Measurements from ENCODE around the gene POLDIP3.

Gene POLDIP3, protein sequence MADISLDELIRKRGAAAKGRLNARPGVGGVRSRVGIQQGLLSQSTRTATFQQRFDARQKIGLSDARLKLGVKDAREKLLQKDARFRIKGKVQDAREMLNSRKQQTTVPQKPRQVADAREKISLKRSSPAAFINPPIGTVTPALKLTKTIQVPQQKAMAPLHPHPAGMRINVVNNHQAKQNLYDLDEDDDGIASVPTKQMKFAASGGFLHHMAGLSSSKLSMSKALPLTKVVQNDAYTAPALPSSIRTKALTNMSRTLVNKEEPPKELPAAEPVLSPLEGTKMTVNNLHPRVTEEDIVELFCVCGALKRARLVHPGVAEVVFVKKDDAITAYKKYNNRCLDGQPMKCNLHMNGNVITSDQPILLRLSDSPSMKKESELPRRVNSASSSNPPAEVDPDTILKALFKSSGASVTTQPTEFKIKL

DNA sequence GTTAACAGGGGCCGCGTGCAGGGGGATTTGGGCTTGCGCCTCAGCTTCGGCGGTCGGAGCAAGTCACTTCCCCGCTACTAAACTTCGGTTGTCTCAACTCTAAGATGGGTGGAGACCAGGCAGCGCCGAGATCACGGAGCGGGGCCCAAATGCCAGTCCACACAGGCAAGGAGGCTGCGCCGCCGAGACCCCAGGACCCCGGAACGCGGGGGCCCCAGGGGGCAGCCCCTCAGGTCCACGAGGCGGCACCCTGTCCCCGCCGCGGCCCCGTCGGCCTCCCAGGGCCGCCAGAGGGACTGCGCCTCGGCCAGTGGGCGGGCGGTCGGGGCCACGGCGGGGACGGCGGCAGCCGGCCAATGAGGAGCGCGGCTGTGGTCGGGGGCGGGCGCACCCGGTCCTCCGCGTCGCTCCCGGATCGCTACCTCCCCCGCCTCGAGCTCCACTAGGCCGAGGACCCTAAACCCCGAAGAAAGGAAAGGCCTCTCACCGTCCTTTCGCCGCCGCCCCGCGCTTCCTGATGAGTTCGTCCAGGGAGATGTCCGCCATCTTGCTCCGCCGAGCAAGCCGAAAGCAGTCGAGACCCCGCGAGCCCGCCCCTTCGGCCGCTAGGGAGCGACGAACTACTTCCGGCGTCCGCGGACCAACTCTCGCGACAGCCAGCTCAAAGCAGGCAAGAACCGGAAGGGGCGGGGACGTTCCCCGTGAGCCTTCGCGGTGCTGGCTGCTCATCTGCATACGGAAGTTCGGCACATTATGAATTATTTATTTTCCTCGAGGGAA lies at the start of gene POLDIP3:
TSS of gene POLDIP3 (minus strand) at position 572 of the 780 bp plus-strand sequence. CDS start at position 546, 26 bp downstream.
- peak; percentile 60 to 63 for ATAC-seq

DNA sequence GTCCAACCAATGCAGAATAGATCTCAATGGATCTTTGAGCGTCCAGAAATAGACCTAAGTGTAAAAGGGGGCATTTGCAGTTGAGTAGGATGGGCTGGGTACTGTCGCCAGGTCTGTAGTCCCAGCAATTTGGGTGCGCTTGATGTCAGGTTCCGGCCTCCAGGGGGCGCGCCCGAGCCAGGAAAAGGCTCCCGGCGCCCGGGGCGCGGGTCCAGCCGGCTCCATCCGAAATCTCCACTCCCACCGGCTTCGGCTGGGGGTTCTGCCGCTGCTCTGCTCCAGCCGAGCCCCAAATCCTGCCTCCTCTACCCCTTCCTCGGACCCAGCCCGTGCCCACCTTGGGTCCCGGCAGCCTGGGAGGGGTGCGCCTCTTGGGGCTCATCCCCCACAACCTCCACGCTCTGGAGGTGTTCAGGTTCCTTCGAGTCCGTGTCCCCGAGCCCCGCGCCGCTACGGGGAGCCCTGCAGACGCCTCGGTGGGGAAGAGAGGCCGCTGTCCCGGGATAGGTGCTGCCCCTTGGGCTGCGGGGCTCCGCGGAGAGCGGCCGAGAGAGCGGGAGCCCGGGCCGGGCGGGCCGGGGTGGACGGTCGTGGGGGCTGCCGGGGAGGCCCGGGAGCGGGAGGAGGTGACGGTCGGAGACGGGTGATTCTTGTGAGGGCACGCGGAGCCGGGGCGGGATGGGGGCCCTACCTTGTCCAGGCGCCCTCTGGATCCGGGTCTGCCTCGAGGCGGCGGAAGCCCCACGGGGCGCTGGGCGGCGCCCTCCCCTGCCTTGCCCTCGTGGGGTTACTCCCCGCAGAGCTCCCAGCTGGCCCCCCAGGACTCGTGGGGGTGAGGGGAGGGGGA lies 47.5 kb upstream of the POLDIP3 start:
- peak; percentile 76 to 80 for ATAC-seq

DNA sequence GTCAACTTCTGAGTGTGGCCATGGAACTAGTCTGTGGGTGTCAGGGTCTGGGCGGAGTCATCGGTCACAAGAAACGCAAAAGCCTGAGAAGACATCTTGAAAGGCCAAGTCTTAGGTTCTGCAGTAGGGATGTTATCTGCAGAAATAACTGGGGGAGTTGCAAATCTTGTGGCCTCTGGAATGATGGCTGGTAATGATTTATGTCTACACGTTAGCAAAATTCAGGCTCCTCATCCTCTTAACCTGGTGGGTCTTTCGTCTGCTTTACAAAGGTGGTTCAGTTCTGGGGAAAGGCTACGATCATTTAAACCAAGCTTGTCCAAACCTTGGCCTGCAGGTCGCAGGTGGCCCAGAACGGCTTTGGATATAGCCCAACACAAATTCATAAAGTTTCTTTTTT lies 41.9 kb upstream of the POLDIP3 start:
- ATAC-seq: no peak

DNA sequence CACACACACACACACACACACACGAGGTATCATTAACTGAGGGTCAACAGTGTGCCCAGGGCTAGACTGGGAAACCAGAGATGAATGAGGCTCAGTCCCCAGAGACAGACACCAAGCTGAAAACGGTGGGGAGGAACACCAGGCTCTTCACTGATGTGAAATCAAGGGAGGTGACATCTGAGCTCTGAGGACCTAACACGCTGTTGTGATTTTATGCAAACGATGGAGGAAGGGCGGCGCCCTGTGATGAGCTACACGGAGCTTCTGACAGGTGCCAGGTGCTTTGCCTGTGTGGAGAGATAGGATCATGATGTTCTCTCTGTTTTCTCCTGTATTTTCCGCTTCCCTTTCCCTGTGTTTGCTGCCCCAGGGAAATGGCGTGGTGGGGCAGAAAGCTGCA lies 41.0 kb upstream of the POLDIP3 start:
- peak in 1 of 2 donors; percentile 24 for ATAC-seq

DNA sequence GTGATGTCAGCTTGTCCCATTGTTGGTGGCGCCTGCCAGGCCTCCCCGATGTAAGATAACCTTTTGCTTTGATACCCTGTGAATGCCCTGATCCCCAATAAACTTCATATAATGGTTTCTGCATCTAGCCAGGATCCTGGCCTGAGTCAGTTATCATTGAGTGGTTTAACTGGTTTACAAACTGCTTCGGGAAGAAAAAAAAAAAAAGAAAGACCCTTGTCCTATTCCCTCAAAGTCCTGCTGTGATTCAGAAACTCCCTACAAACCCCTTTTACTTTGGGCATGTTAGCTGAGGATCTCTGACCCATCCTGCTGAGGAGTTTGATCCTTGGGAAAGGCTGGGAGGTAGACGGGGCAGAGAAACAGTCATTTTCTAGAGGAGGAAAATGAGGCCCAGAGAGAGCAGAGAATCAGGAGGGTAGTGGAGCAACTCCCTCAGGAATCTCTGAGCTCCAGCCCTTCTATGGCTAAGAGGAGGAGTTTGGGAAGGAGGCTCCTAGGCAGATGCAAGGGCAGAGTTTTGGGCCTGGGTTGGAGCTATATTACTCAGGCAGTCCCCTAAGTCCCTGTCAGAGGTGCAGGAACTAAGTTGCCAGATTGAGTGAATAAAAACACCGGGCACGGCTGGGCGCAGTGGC lies 39.9 kb upstream of the POLDIP3 start:
- no peak for ATAC-seq

DNA sequence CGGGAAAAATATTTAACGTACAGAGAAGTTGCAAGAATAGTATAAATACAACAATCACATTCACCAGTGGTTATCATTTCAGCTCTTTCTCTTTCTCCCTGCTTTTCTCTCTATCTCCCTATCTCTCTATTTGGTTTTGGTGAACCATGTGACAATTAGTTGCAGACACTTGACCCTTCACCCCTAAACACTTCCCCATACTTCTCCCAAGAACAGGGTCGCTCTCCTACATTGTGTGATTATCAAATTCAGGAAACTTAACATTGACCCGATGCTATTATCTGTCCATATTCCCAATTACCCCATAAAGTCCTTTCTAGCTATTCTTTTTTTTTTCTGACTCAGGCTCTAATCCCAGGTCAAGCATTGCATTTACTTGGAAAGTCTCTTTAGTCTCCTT lies 39.3 kb upstream of the POLDIP3 start:
- no peak for ATAC-seq

DNA sequence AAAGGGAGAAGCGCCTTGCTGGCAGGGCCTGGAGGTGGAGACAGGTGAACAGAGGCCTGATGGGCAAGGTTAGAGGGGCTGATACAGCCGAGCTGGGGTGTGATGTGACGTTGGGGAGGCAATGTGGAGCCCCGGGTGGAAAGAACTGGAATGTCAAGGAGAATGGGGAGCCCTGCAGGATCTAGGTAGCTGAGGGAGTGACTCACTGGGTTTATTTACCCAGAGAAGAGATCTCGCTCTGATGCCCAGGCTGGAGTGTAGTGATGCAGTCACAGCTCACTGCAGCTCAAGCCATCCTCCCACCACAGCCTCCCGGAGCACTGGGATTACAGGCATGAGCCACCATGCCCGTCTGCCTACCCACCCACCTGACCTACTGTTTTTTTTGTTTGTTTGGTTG lies 36.5 kb upstream of the POLDIP3 start:
- ATAC-seq: no peak

DNA sequence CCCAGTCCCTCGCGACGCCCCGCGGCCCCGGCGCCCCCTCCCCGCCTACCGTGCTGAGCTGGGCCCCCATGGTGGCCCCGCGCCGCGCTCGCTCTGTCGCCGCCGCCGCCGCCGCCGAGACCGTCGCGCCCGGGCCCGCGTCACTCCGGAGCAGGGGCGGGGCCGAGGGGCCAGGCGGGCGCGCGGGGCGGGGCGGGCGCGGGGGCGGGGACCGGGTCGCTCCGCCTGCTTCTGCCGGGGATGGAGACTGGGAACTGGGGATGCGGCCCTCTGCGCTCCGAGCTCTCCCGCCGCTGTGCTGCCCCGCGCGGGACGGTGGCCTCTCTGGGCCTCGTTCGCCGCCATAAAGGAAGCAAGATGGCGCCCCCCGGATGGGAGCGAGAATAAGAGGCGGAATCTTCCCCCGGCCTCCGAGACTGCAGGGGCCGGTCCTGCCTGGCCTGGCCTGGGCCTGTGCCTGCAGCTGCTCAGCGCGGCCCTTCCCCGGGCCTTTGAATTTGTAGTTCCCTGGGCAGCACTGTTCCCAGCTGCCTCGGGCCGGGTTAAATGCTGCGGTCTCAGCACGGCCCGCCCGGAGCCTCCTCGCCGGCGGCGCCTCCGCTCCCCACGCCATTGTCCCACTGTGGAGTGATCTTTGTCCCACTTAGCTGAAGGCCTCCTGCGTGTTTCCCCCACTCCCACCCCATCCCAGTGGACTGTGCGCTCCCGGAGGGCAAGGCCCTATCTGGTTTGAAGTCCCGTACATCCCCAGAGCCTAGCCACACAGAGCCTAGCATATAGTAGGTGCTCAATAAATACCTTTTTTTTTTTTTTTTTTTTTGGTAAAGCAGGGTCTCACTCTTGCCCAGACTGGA lies 34.8 kb upstream of the POLDIP3 start, which contains the start of gene CYB5R3:
TSS of gene CYB5R3 (minus strand) at position 147 of the 854 bp plus-strand sequence. CDS start at position 70, 77 bp downstream.
- peak; percentile 75 to 79 for ATAC-seq

DNA sequence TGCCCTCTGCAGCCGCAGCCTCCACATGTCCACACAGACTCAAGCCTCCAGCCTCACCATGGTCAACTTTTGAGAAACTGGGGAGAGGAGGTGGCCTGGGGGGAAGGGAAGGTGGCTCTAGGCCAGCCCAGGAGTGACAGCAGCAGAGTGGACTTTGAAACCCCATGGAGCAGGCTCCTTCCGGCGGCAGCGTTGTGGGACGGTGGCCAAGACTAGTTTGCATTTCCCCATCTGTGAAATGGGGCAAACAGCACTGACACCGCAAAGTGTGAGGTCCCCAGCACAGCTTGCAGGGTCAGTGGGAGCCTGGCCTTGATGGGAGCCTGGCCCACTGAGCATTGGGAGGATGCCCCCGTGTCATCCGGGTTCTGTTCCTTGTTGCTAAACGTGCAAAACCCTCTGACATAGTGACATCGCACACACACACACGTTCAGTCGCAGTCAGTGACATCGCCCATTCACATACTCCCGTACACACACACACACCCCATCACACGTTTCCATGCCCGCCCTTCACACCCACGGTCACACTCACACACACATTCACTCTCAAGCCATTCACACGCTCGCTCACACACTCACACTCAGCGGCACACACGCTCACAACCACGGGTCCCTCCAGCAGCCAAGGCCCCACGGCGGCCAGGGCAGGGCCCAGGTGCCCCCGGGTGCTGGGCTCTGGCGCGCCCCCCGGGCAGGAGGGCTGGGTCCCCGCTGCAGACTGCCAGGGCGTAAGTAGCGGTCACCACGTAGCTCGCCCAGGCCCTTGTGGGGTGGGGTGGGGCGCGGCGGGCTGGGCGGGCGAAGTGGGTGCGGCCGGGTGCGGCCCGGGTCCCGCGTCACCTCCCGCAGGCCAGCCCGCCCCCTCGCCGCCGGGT lies 33.9 kb upstream of the POLDIP3 start:
- ATAC-seq: peak; percentile 55 to 65

DNA sequence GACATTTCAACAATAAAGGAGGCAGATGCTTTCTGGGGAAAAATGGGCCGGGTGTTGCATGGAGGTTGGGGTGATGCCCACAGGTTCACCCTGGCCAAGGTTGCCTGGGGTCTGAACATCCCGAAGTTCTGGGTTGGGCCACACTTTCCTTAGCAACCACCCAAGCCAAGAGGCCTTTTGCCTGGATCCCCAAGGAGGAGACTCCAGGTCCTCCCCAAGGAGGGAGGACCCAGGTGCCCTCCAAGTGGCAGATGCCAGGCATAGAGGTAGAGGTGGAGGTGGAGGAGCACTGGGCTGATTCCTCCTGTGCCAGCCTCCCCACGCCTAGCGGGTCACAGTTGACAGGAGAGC lies 33.3 kb upstream of the POLDIP3 start:
- ATAC-seq: no peak

DNA sequence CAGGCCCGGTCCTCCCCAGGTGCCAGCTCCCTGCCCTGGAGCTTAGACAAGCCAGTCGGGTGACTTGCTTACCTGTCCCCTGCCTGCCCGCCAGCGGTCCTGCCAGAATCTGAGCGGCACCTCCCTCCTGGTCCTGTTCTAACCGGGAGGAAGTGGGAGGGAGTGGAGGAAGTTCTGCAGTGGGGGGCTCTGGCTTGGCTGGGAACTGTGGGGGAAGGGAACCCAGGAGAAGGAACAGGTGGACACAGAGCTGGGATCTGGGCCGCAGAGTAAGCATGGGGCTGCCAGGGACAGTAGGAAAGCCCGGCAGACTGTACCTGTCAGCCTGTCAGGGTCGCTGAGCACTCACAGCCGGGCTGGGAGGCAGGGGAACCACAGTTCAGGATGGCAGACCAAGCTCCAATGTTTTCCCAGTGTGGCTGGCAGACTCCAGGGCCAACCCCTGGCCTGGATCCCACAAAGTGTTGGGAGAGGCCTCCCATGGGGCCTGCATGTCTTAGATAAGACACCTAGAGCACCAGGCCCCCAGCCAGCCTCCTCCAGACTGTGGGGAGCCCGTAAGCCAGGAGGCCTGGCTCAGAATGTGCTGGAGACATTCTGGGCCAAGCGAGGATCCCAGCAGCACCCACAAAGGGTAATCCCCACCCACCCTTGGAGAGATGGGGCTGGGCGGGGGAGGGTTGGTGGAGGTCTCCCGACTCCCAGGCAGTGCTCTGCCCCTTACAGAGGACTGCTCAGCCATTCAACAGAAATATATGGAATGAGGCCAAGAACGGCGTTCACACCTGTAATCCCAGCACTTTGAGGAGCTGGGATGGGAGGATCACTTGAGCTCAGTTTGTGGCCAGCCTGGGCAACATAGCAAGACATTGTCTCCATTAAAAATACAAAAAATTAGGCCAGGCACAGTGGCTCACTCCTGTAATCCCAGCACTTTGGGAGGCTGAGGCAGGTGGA lies 32.2 kb upstream of the POLDIP3 start:
- no peak for ATAC-seq

DNA sequence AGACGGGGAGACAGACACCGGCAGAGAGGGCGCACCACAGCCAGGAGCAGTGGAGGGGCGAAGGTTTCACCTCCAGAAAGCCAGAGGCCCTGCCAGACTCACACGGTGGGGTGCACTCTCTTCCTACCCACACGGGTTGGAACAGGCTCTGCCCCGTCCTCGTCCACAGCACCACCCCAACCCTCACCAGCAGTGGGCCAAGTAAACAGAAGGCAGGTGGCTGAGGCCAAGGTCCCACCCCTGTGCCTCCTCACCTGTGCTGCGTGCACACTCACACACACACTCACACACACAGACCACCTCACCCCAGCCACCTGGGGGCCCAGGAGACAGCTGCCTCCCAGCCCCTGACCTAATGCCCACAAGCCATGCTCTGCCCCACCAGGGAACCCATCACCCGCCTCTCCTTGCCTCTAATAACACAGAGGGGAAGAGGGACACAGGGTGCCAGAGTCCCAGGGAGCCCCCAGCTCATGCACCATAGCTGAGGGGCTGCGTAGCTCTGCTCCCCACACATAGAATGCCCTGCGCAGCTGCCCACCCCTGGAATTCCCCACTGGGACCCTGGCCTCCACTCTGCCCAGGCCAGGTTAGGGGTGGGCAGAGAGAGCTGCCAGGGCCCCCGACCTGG lies 31.4 kb upstream of the POLDIP3 start:
- ATAC-seq: no peak

DNA sequence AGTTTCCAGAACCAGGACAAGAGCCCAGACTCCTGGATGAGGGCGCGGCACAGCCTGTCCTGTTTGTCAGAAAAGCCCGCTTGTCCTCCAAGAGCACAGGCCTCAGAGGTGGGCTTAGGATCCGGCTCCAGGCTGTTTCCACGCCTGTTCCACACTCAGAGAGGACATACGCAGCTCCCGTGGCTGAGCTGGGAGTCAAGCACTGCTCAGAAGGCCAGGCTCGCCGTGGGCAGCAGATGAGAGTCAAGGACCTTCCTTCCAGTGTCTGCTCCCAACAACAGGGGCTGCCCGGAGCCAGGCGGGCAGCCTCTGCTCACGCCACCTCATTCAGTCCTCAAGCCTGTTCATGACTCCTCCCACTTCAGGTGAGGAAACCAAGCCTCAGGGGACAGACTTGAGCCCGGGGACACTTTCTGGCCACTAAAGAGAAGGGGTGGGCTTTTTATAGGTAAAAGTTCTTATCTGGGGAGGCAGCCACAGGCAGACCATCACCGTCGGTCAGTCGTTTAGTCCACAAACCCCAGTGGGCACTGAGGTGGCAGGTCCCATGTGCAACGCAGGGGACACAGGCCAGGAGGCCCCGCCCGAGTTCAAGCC lies 30.8 kb upstream of the POLDIP3 start:
- ATAC-seq: no peak

DNA sequence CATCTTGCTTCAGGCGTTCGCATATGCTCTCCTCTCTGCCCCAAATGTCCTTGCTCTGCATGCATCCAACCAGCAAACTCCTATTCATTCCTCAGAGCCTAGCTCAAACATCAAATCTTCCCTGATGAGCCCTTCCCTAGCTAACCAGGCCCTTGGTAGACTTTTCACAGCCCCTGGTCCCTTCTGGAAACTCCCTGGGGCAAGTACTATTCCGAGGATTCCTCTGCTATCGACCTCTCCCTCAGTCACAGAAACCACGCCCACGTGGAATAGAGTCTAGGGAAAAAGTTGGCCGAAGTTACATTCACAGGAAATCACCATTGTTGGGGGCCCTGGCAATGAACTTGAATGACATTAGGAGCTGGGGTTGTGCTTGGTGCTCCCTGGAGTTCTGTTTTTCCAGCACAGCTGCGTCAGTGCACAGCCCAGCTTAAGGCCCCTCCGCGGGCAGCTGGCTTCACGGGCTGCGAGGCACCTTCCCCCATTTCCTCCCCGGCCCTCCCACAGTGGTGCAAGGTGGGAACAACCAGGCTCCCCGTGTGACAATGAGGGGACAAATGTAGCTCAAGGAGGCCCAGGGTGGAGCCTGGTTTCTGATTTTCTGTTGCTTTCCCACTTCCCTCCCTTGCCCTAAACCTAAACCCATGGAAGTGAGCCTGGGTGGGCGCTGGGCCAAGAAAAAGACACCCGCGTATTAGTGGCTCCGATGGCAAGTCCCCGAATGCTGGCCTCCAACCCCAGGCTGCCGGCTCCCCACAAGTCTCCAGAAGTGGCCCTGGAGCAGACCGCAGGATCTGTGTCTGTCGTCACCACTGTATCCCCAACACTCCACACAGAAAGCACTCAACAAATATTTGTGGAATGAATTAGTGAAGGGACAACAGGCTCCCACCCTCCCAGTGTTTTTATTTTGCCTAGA lies 30.0 kb upstream of the POLDIP3 start:
- no peak for ATAC-seq

DNA sequence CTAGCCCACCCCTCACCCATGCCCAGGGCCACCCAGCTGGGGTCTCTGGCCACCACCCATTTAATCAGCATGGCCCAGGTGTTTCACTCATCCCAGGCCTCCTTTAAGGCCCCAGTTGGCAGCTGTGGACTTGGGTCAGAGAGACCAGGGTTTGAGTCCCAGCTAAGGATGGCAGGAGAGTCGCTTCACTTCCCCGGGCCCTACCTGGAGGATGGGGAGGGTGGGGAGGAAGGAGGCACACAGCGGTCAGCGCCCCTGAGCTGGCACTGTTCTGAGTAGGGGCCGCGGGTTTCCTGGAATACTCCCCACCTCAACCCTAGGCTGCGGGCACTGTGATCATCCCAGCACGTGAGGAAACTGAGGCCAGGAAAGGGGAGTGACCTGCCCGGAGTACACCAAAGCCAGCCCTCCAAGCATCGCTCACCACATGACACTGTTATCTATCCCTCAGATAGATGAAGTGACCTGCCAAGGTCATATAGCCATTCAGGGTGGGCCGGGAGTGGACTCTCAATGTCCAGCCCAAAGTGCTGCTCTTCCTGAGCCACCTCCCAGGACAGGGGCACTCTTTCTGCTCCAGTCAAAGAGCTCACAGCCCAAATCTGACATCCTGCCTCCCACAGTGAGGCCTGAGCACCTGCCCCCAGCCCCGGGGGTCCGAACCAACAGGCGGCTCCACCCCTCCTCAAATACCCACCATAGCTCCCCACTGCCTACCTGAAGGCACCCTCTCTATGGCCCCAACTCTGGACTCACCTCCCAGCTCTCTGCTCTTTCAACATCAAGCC lies 29.1 kb upstream of the POLDIP3 start:
- no peak for ATAC-seq

Data from activated CD4-positive, CD25-positive, alpha-beta regulatory T cell treated with anti-CD3 and anti-CD28 coated beads, Interleukin-2, amount 50 U/mL, for 24 hours (primary cell).